NCI-H2081 (cell line): Measurements from ENCODE around the gene CDX2.
A peak's percentile ranks its signal among the peaks of the same experiment; 100 is the strongest.
"Not testable (repeated sequence)": the region's sequence is repeated elsewhere in the genome, so short reads cannot be mapped to it uniquely, and the experiment has no call there.

ENCODE experiments used
- DNase-seq, 2 experiments: peaks; one replicate each; lab custom pipeline; 2025; lab: John Stamatoyannopoulos, UW

CDX2 gene

GRCh38 chr13:27965343-27965739, 3.8 kb downstream of the CDX2 start:
- no peak for DNase-seq

- no peak for DNase-seq
Measured at GRCh38 chr13:27964741-27965323, 4.3 kb downstream of the CDX2 start.

- DNase-seq, result not testable (repeated sequence)
Measured at GRCh38 chr13:27964206-27964605, 4.9 kb downstream of the CDX2 start.

GRCh38 chr13:27963491-27963890, 5.6 kb downstream of the CDX2 start:
- no peak for DNase-seq

GRCh38 chr13:27962982-27963381, 6.1 kb downstream of the CDX2 start:
- DNase-seq, result no peak

- DNase-seq, result no peak
Measured at GRCh38 chr13:27962128-27962841, 6.8 kb downstream of the CDX2 start.

- no peak for DNase-seq
Measured at GRCh38 chr13:27961227-27962085, 7.7 kb downstream of the CDX2 start.

GRCh38 chr13:27960362-27961226, 8.5 kb downstream of the CDX2 start:
- DNase-seq, result peak; percentile 27 to 30

GRCh38 chr13:27959976-27960361, 9.1 kb downstream of the CDX2 start:
- DNase-seq, result no peak

GRCh38 chr13:27956576-27957300, 12.4 kb downstream of the CDX2 start:
- DNase-seq, result no peak

GRCh38 chr13:27955014-27955591, 14.0 kb downstream of the CDX2 start:
- DNase-seq, result no peak

GRCh38 chr13:27954406-27954851, 14.7 kb downstream of the CDX2 start:
- no peak for DNase-seq

GRCh38 chr13:27953676-27954405, 15.3 kb downstream of the CDX2 start:
- peak; percentile 73 for DNase-seq

GRCh38 chr13:27952876-27953675, 16.0 kb downstream of the CDX2 start:
- no peak for DNase-seq

- peak; percentile 14 to 69 for DNase-seq
Measured at GRCh38 chr13:27942972-27943371, 26.1 kb downstream of the CDX2 start.

- DNase-seq, result no peak
Measured at GRCh38 chr13:27933580-27934328, 35.4 kb downstream of the CDX2 start.

GRCh38 chr13:27933118-27933517, 36.0 kb downstream of the CDX2 start:
- DNase-seq, result no peak

- DNase-seq, result no peak
Measured at GRCh38 chr13:27929868-27930267, 39.2 kb downstream of the CDX2 start.
